ENCODE results near the gene ARHGAP24. TPM values are rescaled to one million over a fixed set of nuclear protein-coding genes. Genes with fewer than 3 reads are reported as not detected.
A peak's percentile ranks its signal among the peaks of the same experiment; 100 is the strongest.

ARHGAP24 gene
- polyA plus RNA-seq, 1 of the 3 experiments (the other 2 are of a cell fraction): 1.4 TPM

DNA sequence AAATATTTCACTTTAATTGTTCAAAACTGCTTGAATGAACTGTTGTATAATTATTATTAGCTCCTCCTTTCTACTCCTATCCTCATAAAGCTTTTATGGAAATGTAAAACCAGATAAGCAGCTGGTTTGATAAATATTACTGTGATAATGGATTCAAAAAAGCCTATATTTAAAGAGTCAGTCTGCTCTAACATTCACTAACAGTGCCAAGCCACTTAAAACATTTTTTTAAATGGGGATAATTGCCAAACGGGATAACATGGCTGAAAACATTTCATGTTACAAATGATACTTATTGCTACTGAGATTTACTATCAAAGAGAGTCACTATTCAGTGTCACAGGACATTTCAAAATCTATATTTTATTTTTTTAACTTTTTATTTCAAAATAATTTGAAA is 17.4 kb downstream of the ARHGAP24 start:
- Histone ChIP-seq H3K9me3 (no peaks in the 10 kb centered on the region), H3K9ac (no peak overlapping the region), H3K4me1 (ENCODE audit: control insufficient read depth in 1 of 2, insufficient read depth in 2 of 2, low read depth in 1 of 2, low read length in 1 of 2) (peaks cover 2 to 6% of the 10 kb centered on the region in 2 experiments; a peak in 2 of 4 replicates), H3K27ac (ENCODE audit: low read depth in 2 of 2, low read length in 1 of 2) (no peak overlapping the region), H3F3A (replicated peaks; ENCODE audit: insufficient read depth) (peaks cover 15% of the 10 kb centered on the region), H3K27me3 (ENCODE audit: insufficient read depth) (no peaks in the 10 kb centered on the region), H3K4me3 (ENCODE audit: low read depth in 2 of 2, low read length in 1 of 2) (no peak overlapping the region), H3K79me2 (ENCODE audit: insufficient read depth) (no peaks in the 10 kb centered on the region), H3K9me2 (no peaks in the 10 kb centered on the region), H3K4me2 (no peak overlapping the region), H3K36me3 (replicated peaks in 1 of 2; ENCODE audit: control insufficient read depth in 1 of 2, insufficient read depth in 2 of 2, low read length in 1 of 2) (no peaks in the 10 kb centered on the region), H2AFZ (ENCODE audit: low read depth) (no peak overlapping the region), H4K20me1 (ENCODE audit: insufficient read depth) (no peaks in the 10 kb centered on the region)
- no peak for DNase-seq
- TF ChIP-seq POLR2AphosphoS5 (IDR thresholded peaks at IDR 0.05; ENCODE audit: low read depth, low read length): no peak
- no peak for TF ChIP-seq RFX5 (IDR thresholded peaks at IDR 0.05; ENCODE audit: low read length)
- no peak for TF ChIP-seq TCF12 (IDR thresholded peaks at IDR 0.05)
- TF ChIP-seq, protein P1, sequence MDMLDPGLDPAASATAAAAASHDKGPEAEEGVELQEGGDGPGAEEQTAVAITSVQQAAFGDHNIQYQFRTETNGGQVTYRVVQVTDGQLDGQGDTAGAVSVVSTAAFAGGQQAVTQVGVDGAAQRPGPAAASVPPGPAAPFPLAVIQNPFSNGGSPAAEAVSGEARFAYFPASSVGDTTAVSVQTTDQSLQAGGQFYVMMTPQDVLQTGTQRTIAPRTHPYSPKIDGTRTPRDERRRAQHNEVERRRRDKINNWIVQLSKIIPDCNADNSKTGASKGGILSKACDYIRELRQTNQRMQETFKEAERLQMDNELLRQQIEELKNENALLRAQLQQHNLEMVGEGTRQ (IDR thresholded peaks at IDR 0.05; ENCODE audit: borderline replicate concordance, low read depth, low read length): no peak
- TF ChIP-seq EZH2phosphoT487 (IDR thresholded peaks at IDR 0.05; ENCODE audit: borderline replicate concordance, low read depth): no peak
- TF ChIP-seq GABPA (IDR thresholded peaks at IDR 0.05; ENCODE audit: low read depth): no peak
- TF ChIP-seq, protein P2, sequence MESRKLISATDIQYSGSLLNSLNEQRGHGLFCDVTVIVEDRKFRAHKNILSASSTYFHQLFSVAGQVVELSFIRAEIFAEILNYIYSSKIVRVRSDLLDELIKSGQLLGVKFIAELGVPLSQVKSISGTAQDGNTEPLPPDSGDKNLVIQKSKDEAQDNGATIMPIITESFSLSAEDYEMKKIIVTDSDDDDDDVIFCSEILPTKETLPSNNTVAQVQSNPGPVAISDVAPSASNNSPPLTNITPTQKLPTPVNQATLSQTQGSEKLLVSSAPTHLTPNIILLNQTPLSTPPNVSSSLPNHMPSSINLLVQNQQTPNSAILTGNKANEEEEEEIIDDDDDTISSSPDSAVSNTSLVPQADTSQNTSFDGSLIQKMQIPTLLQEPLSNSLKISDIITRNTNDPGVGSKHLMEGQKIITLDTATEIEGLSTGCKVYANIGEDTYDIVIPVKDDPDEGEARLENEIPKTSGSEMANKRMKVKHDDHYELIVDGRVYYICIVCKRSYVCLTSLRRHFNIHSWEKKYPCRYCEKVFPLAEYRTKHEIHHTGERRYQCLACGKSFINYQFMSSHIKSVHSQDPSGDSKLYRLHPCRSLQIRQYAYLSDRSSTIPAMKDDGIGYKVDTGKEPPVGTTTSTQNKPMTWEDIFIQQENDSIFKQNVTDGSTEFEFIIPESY (IDR thresholded peaks at IDR 0.05; ENCODE audit: borderline replicate concordance, low read depth): no peak
- CTCF ChIA-PET: no interaction called here
- POLR2A ChIA-PET: no interaction called here
- WGBS (ENCODE audit: low lambda C conversion rate): 66% methylated on average over 1 of the region's 1 CpG

DNA sequence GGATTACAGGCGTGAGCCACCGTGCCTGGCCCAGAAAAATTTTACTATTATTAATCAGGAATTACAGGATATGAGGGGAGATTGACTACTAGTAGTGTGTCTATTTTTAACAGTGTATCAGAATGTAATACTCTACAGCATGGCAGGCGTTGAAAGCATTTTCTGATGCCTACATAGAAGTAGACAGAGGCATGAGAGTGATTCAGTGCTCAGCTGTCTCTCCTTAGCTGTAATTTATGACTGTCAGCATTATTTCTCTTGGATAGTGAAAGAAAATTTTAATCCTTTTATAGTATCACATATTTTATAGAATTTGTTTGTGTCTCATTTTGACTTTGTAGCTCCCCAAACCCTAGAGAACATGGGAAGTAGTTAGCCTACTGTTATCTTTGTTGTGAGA is 20.7 kb downstream of the ARHGAP24 start:
- H3F3A ChIP-seq (replicated peaks; ENCODE audit: insufficient read depth): peaks cover 19% of the 10 kb centered on the region
- CTCF ChIA-PET: interaction anchor here (1.0 kb wide), 1 partner anchor 19 kb away, joined by 4 read pairs; no protein-coding TSS in a partner anchor
- H3K4me2 ChIP-seq: peak overlapping the region; percentile 32; the same call in 1 of the 2 replicates
- POLR2A ChIA-PET: no interaction called here
- H3K9ac ChIP-seq: no peak overlapping the region
- DNase-seq: no peak
- H3K36me3 ChIP-seq (replicated peaks in 1 of 2; ENCODE audit: control insufficient read depth in 1 of 2, insufficient read depth in 2 of 2, low read length in 1 of 2): no peaks in the 10 kb centered on the region
- H3K4me3 ChIP-seq (ENCODE audit: low read depth in 2 of 2, low read length in 1 of 2): no peak overlapping the region
- H4K20me1 ChIP-seq (ENCODE audit: insufficient read depth): no peaks in the 10 kb centered on the region
- H3K9me2 ChIP-seq: no peaks in the 10 kb centered on the region
- no peaks in the 10 kb centered on the region for H3K9me3 ChIP-seq
- H3K4me1 ChIP-seq (ENCODE audit: control insufficient read depth in 1 of 2, insufficient read depth in 2 of 2, low read depth in 1 of 2, low read length in 1 of 2): peaks cover 6 to 18% of the 10 kb centered on the region in 2 experiments; a peak in 2 of 4 replicates
- H3K27me3 ChIP-seq (ENCODE audit: insufficient read depth): no peaks in the 10 kb centered on the region
- TF ChIP-seq, protein P1 (IDR thresholded peaks at IDR 0.05; ENCODE audit: borderline replicate concordance, low read depth, low read length): no peak
- TF ChIP-seq RCOR1 (IDR thresholded peaks at IDR 0.05; ENCODE audit: low read length) (no peak), GATA2 (CRISPR knock-in tag; IDR thresholded peaks at IDR 0.05) (no peak), FOXJ3 (CRISPR knock-in tag; IDR thresholded peaks at IDR 0.05) (no peak), TCF12 (IDR thresholded peaks at IDR 0.05) (0 out of 2 replicates have a peak, but pooled peaks have one; percentile 21), MEF2A (IDR thresholded peaks at IDR 0.05; ENCODE audit: borderline replicate concordance, low read depth) (no peak)
- TF ChIP-seq, protein P3, sequence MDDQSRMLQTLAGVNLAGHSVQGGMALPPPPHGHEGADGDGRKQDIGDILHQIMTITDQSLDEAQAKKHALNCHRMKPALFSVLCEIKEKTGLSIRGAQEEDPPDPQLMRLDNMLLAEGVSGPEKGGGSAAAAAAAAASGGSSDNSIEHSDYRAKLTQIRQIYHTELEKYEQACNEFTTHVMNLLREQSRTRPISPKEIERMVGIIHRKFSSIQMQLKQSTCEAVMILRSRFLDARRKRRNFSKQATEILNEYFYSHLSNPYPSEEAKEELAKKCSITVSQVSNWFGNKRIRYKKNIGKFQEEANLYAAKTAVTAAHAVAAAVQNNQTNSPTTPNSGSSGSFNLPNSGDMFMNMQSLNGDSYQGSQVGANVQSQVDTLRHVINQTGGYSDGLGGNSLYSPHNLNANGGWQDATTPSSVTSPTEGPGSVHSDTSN (IDR thresholded peaks at IDR 0.05): peak; percentile 66
- no peak overlapping the region for H2AFZ ChIP-seq (ENCODE audit: low read depth)
- peak overlapping the region in 1 of 2 experiments; percentile 58; a peak in 3 of 4 replicates for H3K27ac ChIP-seq (ENCODE audit: low read depth in 2 of 2, low read length in 1 of 2)
- H3K79me2 ChIP-seq (ENCODE audit: insufficient read depth): no peaks in the 10 kb centered on the region
- 81% methylated on average over 3 of the region's 3 CpGs for WGBS (ENCODE audit: low lambda C conversion rate)

All from SK-N-SH (cell line).